ENCODE data around the gene HTR4.

DNA sequence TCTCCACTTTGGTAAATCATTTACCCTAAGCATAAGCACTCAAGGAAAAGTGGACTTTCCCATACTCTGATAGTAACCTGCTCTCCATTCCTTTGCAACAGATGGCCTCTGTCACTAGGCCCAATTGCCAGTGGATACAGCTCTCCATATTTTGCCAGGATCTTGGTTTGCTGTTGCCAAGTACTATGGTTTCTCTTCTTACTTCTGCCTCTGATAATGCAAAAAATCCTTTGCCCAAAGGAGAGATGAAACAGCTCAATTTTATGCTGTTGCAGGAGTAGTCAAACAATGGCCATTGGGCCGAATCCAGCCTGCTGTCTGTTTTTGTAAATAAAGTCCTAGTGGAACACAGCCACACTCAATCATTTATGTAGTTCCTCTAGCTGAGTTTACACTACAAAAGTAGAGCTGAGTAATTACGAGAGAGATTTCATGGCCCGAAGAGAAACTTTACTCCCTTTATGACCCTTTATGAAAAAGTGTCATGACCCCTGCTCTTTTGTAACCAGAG, 92.5 kb downstream of the HTR4 start:
- TF ChIP-seq, protein P1, sequence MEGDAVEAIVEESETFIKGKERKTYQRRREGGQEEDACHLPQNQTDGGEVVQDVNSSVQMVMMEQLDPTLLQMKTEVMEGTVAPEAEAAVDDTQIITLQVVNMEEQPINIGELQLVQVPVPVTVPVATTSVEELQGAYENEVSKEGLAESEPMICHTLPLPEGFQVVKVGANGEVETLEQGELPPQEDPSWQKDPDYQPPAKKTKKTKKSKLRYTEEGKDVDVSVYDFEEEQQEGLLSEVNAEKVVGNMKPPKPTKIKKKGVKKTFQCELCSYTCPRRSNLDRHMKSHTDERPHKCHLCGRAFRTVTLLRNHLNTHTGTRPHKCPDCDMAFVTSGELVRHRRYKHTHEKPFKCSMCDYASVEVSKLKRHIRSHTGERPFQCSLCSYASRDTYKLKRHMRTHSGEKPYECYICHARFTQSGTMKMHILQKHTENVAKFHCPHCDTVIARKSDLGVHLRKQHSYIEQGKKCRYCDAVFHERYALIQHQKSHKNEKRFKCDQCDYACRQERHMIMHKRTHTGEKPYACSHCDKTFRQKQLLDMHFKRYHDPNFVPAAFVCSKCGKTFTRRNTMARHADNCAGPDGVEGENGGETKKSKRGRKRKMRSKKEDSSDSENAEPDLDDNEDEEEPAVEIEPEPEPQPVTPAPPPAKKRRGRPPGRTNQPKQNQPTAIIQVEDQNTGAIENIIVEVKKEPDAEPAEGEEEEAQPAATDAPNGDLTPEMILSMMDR (conservative IDR thresholded peaks at IDR 0.05; ENCODE audit: low read length), result no peak
- no peak for TF ChIP-seq EZH2phosphoT487 (IDR thresholded peaks at IDR 0.05; ENCODE audit: borderline replicate concordance)
